Mononuclear cell (primary cell): ENCODE results near the gene PMF1. TPM values are rescaled to one million over a fixed set of nuclear protein-coding genes. Genes with fewer than 3 reads are reported as not detected.

Source experiments
- H3K27me3 ChIP-seq: 2 replicates; pipeline ENCODE4 v1.6.0; 2011; ENCODE audit warnings: low read length, control low read depth; ENCODE audit not compliant: insufficient read depth
- H3K4me1 ChIP-seq: 2 replicates; pipeline ENCODE4 v1.5.1; 2011; ENCODE audit warnings: mild to moderate bottlenecking, low read length, control low read depth; ENCODE audit not compliant: insufficient read depth
- H3K4me3 ChIP-seq: 2 replicates; pipeline ENCODE4 v1.5.1; 2011; ENCODE audit warnings: mild to moderate bottlenecking, low read length, moderate library complexity
- H3K9me3 ChIP-seq: 2 replicates; pipeline ENCODE4 v1.5.1; 2011; ENCODE audit warnings: low read depth, mild to moderate bottlenecking, control low read depth, low read length
- total RNA-seq: library from RNA; depleted of rRNA; stranded (reverse); fragments of >200 nt; gene quantifications from one replicate; pipeline ENCODE4 v1.2.3, GENCODE V29; 2012

Gene PMF1
- total RNA-seq, 1 donor, result 59.0 TPM

DNA sequence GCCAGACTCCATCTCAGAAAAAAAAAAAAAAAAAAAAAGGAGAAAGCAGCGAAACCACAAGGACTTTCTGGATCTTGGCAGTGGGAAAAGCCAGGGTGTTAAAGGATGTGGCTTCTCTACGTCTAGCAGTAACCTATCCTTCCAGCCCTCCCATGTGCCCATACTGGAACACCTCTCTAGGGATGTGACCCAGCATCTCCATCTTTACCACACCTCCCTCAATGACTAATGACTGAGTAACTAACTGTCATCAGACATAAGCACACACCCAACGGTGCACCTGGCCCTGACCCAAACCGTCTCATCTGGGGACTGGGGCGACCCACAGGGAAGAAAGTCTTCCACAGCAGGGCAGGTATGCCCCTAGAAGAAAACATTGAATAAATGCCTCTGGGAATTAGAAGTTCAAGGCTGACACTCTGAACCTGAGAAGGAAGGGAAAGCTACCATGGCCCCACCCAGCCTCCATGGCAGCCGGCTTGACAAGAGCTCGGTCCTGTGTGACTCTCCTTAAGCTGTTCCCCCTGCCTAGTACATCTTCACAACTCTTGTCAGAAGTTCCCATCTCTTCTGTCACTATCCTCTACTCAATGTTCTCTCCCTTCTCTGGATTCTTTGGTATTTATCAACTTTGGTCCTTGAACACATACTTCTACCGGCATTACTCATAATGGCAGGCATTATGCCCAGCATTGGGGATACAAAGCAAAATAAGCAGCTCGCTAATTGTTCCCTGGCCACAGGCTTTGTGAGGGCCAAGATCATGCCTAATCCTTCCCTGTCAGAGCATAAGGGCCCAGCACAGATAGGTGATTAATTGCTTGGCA lies 49.9 kb downstream of the PMF1 start:
- no peaks in the 10 kb centered on the region for H3K27me3 ChIP-seq
- no peaks in the 10 kb centered on the region for H3K9me3 ChIP-seq
- H3K4me3 ChIP-seq, result no peak overlapping the region
- no peaks in the 10 kb centered on the region for H3K4me1 ChIP-seq

- Histone ChIP-seq H3K4me1 (no peaks in the 10 kb centered on the region), H3K9me3 (no peaks in the 10 kb centered on the region), H3K27me3 (no peaks in the 10 kb centered on the region), H3K4me3 (no peak overlapping the region)
These were observed 50.5 kb downstream of the PMF1 start for GRCh38 chr1:156263288-156263655.

DNA sequence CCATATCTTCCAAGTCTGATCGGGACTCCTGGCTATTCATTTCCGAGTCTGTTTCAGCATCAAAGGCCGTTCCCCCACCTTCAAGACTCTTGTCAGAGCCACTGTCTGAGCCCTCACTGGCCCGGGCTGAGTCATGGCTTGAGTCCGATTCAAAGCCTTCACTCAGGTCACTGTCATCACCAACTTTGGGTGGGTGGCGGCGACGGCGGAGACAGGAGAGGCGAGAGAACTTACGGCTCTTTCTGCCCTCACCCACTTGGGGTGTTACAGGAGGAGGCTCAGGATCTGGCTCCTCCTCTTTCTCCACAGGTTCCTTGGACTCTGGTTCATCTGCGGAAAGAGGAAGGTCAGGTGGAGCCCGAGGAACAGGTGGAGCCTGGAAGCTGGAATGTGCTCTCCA lies 53.2 kb downstream of the PMF1 start:
- Histone ChIP-seq H3K4me1 (no peaks in the 10 kb centered on the region), H3K9me3 (no peaks in the 10 kb centered on the region), H3K4me3 (no peak overlapping the region), H3K27me3 (no peaks in the 10 kb centered on the region)

DNA sequence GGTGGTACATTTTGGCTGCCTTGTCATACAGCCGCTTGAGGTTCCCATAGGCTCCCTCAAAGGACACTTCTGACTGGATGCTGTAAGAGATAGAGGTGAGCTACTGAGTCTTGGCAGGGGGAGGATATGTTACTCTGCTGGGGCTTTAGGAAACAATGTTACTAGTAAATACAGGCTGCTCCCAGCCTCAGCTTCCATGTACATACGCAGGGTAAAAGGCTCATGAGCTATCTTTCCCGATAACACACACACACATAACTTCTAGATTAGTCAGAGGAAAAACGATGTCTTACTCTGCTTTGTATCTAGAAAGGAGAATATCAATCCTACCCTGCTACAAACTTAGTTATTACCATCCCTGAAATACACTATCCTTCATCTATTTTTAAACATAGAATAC lies 55.5 kb downstream of the PMF1 start:
- Histone ChIP-seq H3K27me3 (no peaks in the 10 kb centered on the region), H3K4me1 (no peaks in the 10 kb centered on the region), H3K9me3 (no peaks in the 10 kb centered on the region), H3K4me3 (no peak overlapping the region)

DNA sequence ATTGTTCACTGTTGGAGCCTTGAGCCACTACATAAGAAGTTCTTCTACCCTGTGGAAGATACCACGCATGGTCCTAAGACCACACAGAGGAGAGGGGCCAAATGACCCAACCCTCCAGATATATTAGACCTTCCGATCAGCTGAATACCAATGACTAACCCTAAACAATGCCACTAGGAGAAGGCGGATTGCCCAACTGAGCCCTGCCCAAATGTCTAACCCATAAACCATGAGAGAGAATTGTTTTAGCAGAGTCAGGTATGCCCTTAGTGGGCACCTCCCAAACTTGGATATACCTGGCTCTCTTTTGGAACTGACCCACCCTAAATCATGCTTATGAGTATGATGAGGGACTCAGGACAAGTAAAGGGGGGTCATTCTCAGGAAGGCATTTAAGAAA lies 57.5 kb downstream of the PMF1 start:
- H3K9me3 ChIP-seq, result no peaks in the 10 kb centered on the region
- peaks cover 3% of the 10 kb centered on the region for H3K4me1 ChIP-seq
- no peak overlapping the region for H3K4me3 ChIP-seq
- H3K27me3 ChIP-seq, result no peaks in the 10 kb centered on the region

DNA sequence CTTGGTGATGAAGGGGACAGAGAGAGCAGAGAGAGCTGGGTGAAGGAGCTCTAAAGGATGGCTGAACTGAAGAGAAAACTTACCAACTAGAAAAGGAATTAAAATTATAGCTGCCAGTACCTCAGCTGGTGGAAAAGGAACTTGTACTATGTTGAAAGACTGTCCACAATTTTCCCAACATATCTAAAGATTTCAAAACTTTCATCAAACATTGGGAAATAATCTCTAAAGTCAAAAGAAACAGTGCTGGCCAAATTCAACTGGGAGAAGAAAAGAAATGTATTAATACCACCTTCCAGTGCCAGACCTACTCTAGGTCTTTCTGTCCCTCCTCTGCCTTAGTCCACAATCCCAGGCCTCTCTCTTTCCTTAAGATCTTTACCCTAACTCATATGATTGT lies 63.7 kb downstream of the PMF1 start:
- no peak overlapping the region for H3K4me3 ChIP-seq
- H3K4me1 ChIP-seq, result peaks cover 62% of the 10 kb centered on the region
- no peaks in the 10 kb centered on the region for H3K27me3 ChIP-seq
- no peaks in the 10 kb centered on the region for H3K9me3 ChIP-seq

GRCh38 chr1:156276966-156277381 lies 64.2 kb downstream of the PMF1 start:
- H3K4me3 ChIP-seq, result no peak overlapping the region
- peaks cover 67% of the 10 kb centered on the region for H3K4me1 ChIP-seq
- no peaks in the 10 kb centered on the region for H3K9me3 ChIP-seq
- H3K27me3 ChIP-seq, result no peaks in the 10 kb centered on the region

GRCh38 chr1:156279837-156280236 lies 67.0 kb downstream of the PMF1 start:
- no peak overlapping the region for H3K4me3 ChIP-seq
- no peaks in the 10 kb centered on the region for H3K27me3 ChIP-seq
- peaks cover 88% of the 10 kb centered on the region for H3K4me1 ChIP-seq
- H3K9me3 ChIP-seq, result no peaks in the 10 kb centered on the region

DNA sequence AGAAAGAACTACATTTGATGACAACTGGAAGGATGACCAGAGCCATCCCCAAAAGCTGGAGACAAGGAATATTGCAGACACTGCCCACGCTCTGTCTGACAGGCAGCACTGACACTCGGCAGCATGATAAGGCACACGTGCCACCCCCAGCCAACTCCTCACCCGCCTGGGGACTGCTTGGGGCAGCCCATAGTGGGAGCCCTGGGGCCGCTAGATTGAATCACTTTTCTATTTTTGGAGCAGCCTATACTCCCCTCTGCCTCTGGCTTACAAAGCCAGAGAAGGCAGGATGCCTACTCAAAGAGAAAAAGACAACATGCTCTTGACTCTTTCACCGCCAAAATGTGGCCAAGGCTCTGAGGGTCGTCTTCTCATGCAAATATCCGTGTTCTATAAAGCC lies 68.5 kb downstream of the PMF1 start:
- Histone ChIP-seq H3K4me3 (peak overlapping the region; percentile 89), H3K4me1 (peaks cover 82% of the 10 kb centered on the region), H3K27me3 (no peaks in the 10 kb centered on the region), H3K9me3 (no peaks in the 10 kb centered on the region)

GRCh38 chr1:156281693-156282478 lies 69.1 kb downstream of the PMF1 start:
- H3K4me1 ChIP-seq, result peaks cover 76% of the 10 kb centered on the region
- H3K9me3 ChIP-seq, result no peaks in the 10 kb centered on the region
- no peaks in the 10 kb centered on the region for H3K27me3 ChIP-seq
- peak overlapping the region; percentile 89 for H3K4me3 ChIP-seq

DNA sequence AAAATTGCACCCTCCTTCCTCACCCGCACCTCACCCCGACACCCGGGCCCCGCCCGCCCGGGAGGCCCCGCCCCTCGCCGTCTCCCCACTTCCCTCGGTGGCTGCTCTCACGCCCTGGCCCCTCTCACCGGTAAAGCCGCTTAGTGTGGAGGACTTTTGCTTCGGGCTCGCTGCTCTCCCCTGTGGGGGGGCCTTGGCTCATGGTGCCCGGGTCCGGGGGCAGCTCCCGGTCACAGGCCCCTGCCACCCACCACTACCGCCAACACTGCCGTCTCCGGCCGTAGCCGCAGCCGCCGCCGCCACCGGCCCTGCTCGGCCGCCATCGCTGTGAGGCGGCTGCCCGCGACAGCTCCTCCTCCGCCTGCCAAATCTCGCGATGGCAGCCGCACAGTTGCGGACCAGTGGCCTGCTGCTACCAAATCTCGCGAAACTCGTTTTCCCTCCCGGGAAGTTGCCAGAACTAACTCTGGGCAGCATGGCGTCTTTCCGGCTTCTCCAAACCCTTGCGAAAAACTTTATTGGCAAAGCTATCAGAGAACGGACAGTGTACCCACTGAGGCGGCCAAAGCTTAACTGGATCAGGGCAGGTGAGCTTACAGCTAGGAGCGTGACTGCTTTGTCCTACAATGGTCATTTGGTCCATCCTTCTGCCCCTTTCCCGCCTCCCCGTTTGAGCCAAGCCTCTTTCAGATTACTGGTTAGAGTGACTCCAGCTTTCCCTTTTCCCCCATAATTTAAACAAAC lies 69.8 kb downstream of the PMF1 start, which contains the start of gene SMG5:
SMG5 (minus strand) TSS at position 347 of the 744 bp plus-strand sequence; CDS start at position 202, 145 bp downstream.
- Histone ChIP-seq H3K4me1 (peaks cover 69% of the 10 kb centered on the region), H3K4me3 (peak within 1 kb of the TSS; percentile 89), H3K9me3 (no peaks in the 10 kb centered on the region), H3K27me3 (no peaks in the 10 kb centered on the region)

- peaks cover 60% of the 10 kb centered on the region for H3K4me1 ChIP-seq
- no peaks in the 10 kb centered on the region for H3K27me3 ChIP-seq
- peak overlapping the region; percentile 89 for H3K4me3 ChIP-seq
- H3K9me3 ChIP-seq, result no peaks in the 10 kb centered on the region
These were observed 70.7 kb downstream of the PMF1 start for GRCh38 chr1:156283521-156283920.

GRCh38 chr1:156284112-156284511 lies 71.3 kb downstream of the PMF1 start, which contains the start of gene TMEM79:
Gene TMEM79 (plus strand): TSS chr1:156284325. CDS start chr1:156285227, 902 bp downstream.
- Histone ChIP-seq H3K9me3 (no peaks in the 10 kb centered on the region), H3K4me1 (peaks cover 54% of the 10 kb centered on the region), H3K27me3 (no peaks in the 10 kb centered on the region), H3K4me3 (peak within 1 kb of the TSS; percentile 89)

DNA sequence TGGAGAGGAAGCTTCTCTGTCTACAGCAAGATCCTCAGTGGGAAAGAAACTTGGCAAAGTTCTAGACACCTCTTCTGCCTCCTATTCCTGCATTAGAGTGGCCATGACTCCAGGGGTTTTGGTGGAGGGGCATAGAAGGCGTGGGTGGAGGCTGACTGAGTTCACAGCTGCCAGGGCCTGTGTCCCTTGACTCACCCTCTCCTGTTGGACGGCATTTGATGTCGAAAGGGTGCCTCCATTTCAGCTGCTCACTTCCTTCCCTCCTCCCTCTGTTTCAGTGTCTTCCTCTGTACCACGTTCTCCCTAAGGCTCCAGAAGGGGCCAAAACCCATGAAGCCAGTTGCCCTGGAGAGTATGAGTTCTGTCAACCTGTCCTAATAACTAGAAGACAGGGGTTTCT lies 72.0 kb downstream of the PMF1 start:
- Histone ChIP-seq H3K9me3 (no peaks in the 10 kb centered on the region), H3K4me1 (peaks cover 50% of the 10 kb centered on the region), H3K4me3 (no peak overlapping the region), H3K27me3 (no peaks in the 10 kb centered on the region)

- Histone ChIP-seq H3K4me1 (peaks cover 44% of the 10 kb centered on the region), H3K4me3 (no peak overlapping the region), H3K9me3 (no peaks in the 10 kb centered on the region), H3K27me3 (no peaks in the 10 kb centered on the region)
These were observed 72.6 kb downstream of the PMF1 start for GRCh38 chr1:156285437-156285836.
